ENCODE results near the gene ZMYM4.

DNA sequence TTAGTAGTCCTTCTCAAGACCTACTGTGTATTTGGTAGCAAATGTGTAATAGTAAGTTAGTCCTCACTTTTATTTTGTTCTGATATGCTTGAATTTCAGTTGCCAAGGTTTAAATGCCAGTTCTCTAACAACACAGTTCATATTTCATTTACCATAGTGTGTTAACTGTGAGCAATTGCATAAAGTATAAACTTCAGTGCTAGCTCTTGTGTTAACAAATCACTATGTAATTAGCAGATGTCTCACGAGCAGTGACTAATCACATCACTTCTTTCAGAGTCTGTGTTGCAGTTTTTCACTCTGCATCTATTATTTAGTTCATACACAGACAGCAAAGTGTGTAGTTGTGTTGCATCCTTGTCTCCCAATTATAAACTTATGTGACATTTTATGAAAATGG is 47.8 kb downstream of the ZMYM4 start:
- TF ChIP-seq, protein P1, sequence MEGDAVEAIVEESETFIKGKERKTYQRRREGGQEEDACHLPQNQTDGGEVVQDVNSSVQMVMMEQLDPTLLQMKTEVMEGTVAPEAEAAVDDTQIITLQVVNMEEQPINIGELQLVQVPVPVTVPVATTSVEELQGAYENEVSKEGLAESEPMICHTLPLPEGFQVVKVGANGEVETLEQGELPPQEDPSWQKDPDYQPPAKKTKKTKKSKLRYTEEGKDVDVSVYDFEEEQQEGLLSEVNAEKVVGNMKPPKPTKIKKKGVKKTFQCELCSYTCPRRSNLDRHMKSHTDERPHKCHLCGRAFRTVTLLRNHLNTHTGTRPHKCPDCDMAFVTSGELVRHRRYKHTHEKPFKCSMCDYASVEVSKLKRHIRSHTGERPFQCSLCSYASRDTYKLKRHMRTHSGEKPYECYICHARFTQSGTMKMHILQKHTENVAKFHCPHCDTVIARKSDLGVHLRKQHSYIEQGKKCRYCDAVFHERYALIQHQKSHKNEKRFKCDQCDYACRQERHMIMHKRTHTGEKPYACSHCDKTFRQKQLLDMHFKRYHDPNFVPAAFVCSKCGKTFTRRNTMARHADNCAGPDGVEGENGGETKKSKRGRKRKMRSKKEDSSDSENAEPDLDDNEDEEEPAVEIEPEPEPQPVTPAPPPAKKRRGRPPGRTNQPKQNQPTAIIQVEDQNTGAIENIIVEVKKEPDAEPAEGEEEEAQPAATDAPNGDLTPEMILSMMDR (IDR thresholded peaks at IDR 0.05) = no peak
- TF ChIP-seq POLR2A (IDR thresholded peaks at IDR 0.05) = no peak

Measured in esophagus squamous epithelium (tissue), 4 donors.